SU-DHL-6 (cell line): ENCODE results near the gene SOBP.

ENCODE experiments used
- H2AFZ ChIP-seq: fragments of 200-600 bp; sonication (generic); 2 replicates; pipeline ENCODE4 v1.6.1; 2014; ENCODE audit warnings: low read depth, mild to moderate bottlenecking, moderate library complexity, mixed read lengths, antibody characterized with exemption, low read length; ENCODE audit not compliant: severe bottlenecking
- H3F3A ChIP-seq: fragments of 200-600 bp; shearing (Covaris generic); 2 replicates; pipeline ENCODE4 v1.6.0; 2016; ENCODE audit warnings: antibody characterized with exemption, mild to moderate bottlenecking; ENCODE audit not compliant: insufficient read depth
- H3K27ac ChIP-seq: fragments of 200-600 bp; sonication (generic); 2 replicates; pipeline ENCODE4 v1.5.1; 2016; ENCODE audit warnings: low read depth, mild to moderate bottlenecking, low read length, moderate library complexity, mixed read lengths
- H3K27me3 ChIP-seq: fragments of 200-600 bp; sonication (generic), shearing (Covaris generic); 2 replicates; pipeline ENCODE4 v1.6.0; 2014; ENCODE audit warnings: mild to moderate bottlenecking, low read length
- H3K36me3 ChIP-seq: fragments of 200-600 bp; sonication (generic); 2 replicates; pipeline ENCODE4 v1.6.1; 2014; ENCODE audit warnings: mild to moderate bottlenecking, low read length, mixed read lengths
- H3K4me2 ChIP-seq: fragments of 300-600, 200-600 bp; shearing (Covaris generic), sonication (generic); 2 replicates; pipeline ENCODE4 v1.6.0; 2014; ENCODE audit warnings: low read length, low read depth, mild to moderate bottlenecking; ENCODE audit not compliant: poor library complexity, severe bottlenecking
- H3K4me3 ChIP-seq: fragments of 200-600 bp; sonication (generic); 2 replicates; pipeline ENCODE4 v1.5.1; 2014; ENCODE audit warnings: antibody characterized with exemption, low read length, mild to moderate bottlenecking, mixed read lengths; ENCODE audit not compliant: insufficient read depth, poor library complexity, severe bottlenecking
- H3K79me2 ChIP-seq: fragments of 200-600 bp; sonication (generic); 2 replicates; pipeline ENCODE4 v1.6.1; 2014; ENCODE audit warnings: mild to moderate bottlenecking, low read length, moderate library complexity; ENCODE audit not compliant: insufficient read depth
- H3K9ac ChIP-seq: fragments of 200-600 bp; sonication (generic); 2 replicates; pipeline ENCODE4 v1.7.0; 2014; ENCODE audit warnings: mild to moderate bottlenecking, low read length
- H3K9me2 ChIP-seq: fragments of 200-600 bp; sonication (generic); replicated peaks from 2 replicates; pipeline ENCODE4 v1.6.1; 2014; ENCODE audit warnings: low read length; ENCODE audit not compliant: insufficient read depth
- H3K9me3 ChIP-seq: fragments of 200-600 bp; sonication (generic); 2 replicates; pipeline ENCODE4 v1.6.1; 2014; ENCODE audit warnings: low read length, mixed read lengths; ENCODE audit not compliant: insufficient read depth
- H4K20me1 ChIP-seq: fragments of 200-600 bp; sonication (generic); 2 replicates; pipeline ENCODE4 v1.6.1; 2014; ENCODE audit warnings: low read depth, mild to moderate bottlenecking, antibody characterized with exemption, low read length, moderate library complexity, mixed read lengths
- CTCF ChIP-seq: fragments of 200-600 bp; sonication (generic); IDR thresholded peaks from one replicate; pipeline ENCODE4 v1.5.1; 2017; ENCODE audit warnings: antibody characterized with exemption, mild to moderate bottlenecking, low read length, moderate library complexity; ENCODE audit not compliant: insufficient read depth, poor library complexity, severe bottlenecking
- EZH2phosphoT487 ChIP-seq: fragments of 200-600 bp; sonication (generic), shearing (Covaris generic); conservative IDR thresholded peaks from 2 replicates; pipeline ENCODE4 v1.6.1; 2018; ENCODE audit warnings: mild to moderate bottlenecking, antibody characterized with exemption, low read length, moderate library complexity, mixed read lengths

The SOBP gene

GRCh38 chr6:107555449-107555848, 65.5 kb downstream of the SOBP start:
- no peak overlapping the region for H3K4me3 ChIP-seq
- no peaks in the 10 kb centered on the region for H3F3A ChIP-seq
- H2AFZ ChIP-seq: no peak overlapping the region
- no peak overlapping the region for H3K27ac ChIP-seq
- H3K9ac ChIP-seq: no peak overlapping the region
- H3K4me2 ChIP-seq: no peak overlapping the region
- H3K9me3 ChIP-seq: no peaks in the 10 kb centered on the region
- no peaks in the 10 kb centered on the region; the same call in 1 of the 2 replicates for H3K79me2 ChIP-seq
- no peak for TF ChIP-seq CTCF
- no peak for TF ChIP-seq EZH2phosphoT487
- peaks cover 3% of the 10 kb centered on the region; the same call in 1 of the 2 replicates for H3K36me3 ChIP-seq
- no peaks in the 10 kb centered on the region for H4K20me1 ChIP-seq
- H3K9me2 ChIP-seq: no peaks in the 10 kb centered on the region
- no peaks in the 10 kb centered on the region for H3K27me3 ChIP-seq

GRCh38 chr6:107556082-107556481, 66.2 kb downstream of the SOBP start:
- Histone ChIP-seq H3K9me3 (no peaks in the 10 kb centered on the region), H4K20me1 (no peaks in the 10 kb centered on the region), H3K4me2 (no peak overlapping the region), H3K4me3 (no peak overlapping the region), H2AFZ (no peak overlapping the region), H3K9ac (no peak overlapping the region), H3F3A (no peaks in the 10 kb centered on the region), H3K27ac (no peak overlapping the region), H3K27me3 (no peaks in the 10 kb centered on the region), H3K79me2 (no peaks in the 10 kb centered on the region; the same call in 1 of the 2 replicates), H3K36me3 (peaks cover 3% of the 10 kb centered on the region; the same call in 1 of the 2 replicates), H3K9me2 (no peaks in the 10 kb centered on the region)
- TF ChIP-seq CTCF (no peak), EZH2phosphoT487 (no peak)

- Histone ChIP-seq H4K20me1 (no peaks in the 10 kb centered on the region), H3K27me3 (no peaks in the 10 kb centered on the region), H3K9me2 (no peaks in the 10 kb centered on the region), H3F3A (no peaks in the 10 kb centered on the region), H3K4me3 (no peak overlapping the region), H3K4me2 (no peak overlapping the region), H3K79me2 (no peaks in the 10 kb centered on the region; the same call in 1 of the 2 replicates), H3K9me3 (no peaks in the 10 kb centered on the region), H2AFZ (no peak overlapping the region), H3K9ac (no peak overlapping the region), H3K27ac (no peak overlapping the region), H3K36me3 (peaks cover 3% of the 10 kb centered on the region; the same call in 1 of the 2 replicates)
- TF ChIP-seq EZH2phosphoT487: no peak
- TF ChIP-seq CTCF: no peak
Observed at GRCh38 chr6:107557698-107558097, 67.8 kb downstream of the SOBP start.
